Memory B cell (primary cell): ENCODE measurements around the gene RBP5.
A peak's percentile ranks its signal among the peaks of the same experiment; 100 is the strongest.

Source experiments
- ATAC-seq: fragments of 150-1000 bp; cut with Tn5 transposase; 2 replicates; pipeline ENCODE4 v1.10.0; 2021; ENCODE audit warnings: low read depth, mild to moderate bottlenecking, moderate library complexity
- DNase-seq, 2 donors: peaks; one replicate each; pipeline ENCODE4 v3.0.0; 2022; ENCODE audit warnings: low spot score in 2 of 2
- H3K27ac Mint-ChIP-seq: one replicate; pipeline ENCODE4 v1.8.0; 2022; ENCODE audit warnings: mild to moderate bottlenecking, moderate library complexity, mixed read lengths
- H3K27me3 Mint-ChIP-seq: one replicate; pipeline ENCODE4 v1.8.0; 2022; ENCODE audit warnings: mixed read lengths
- H3K36me3 Mint-ChIP-seq: one replicate; pipeline ENCODE4 v1.8.0; 2022; ENCODE audit warnings: mild to moderate bottlenecking, mixed read lengths
- H3K4me1 Mint-ChIP-seq: one replicate; pipeline ENCODE4 v1.8.0; 2022; ENCODE audit warnings: mixed read lengths
- H3K4me3 Mint-ChIP-seq: one replicate; pipeline ENCODE4 v1.8.0; 2022; ENCODE audit warnings: mild to moderate bottlenecking, moderate library complexity, mixed read lengths
- H3K9me3 Mint-ChIP-seq: one replicate; pipeline ENCODE4 v1.8.0; 2022; ENCODE audit warnings: mixed read lengths

The RBP5 gene

DNA sequence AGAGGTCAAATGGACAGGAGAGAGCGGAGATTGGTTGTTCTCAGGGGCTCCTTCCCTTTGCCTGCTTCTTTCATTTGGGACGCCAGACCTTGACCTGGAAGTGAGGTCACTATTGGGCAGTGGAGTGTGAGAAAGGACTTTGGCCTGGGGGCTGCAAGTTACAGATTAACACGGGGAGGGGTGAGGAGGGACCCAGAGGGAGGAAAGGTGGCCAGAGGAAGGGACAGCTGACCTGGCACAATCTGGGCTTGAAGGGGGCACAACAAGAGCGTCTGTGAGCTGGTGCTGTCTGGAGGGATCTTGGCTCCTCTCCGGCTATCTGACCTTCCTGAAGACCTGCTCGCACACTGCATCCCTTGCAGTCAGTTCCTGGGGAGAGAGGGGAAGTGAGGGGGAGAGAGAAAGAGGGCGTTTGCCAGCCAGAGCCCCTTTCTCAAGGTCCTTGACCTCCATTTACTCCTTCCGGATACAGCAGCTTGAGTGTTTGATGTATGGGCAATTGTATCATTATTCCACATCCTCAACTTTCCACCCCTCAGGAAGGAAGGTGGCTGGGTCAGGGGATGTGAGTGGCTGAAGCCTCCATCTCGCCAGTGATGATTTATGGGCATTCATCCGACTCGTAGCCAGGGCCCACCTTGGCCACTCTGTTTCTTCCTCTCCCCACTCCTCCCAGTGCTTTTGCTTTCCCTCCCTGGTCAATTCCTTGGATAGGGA, 4.7 kb downstream of the RBP5 start:
- DNase-seq (no peak), ATAC-seq (no peak)
- Mint-ChIP-seq H3K27me3 (no peaks in the 10 kb centered on the region), H3K27ac (no peak overlapping the region), H3K4me3 (no peak overlapping the region), H3K9me3 (no peaks in the 10 kb centered on the region), H3K36me3 (peaks cover 2% of the 10 kb centered on the region), H3K4me1 (no peaks in the 10 kb centered on the region)

DNA sequence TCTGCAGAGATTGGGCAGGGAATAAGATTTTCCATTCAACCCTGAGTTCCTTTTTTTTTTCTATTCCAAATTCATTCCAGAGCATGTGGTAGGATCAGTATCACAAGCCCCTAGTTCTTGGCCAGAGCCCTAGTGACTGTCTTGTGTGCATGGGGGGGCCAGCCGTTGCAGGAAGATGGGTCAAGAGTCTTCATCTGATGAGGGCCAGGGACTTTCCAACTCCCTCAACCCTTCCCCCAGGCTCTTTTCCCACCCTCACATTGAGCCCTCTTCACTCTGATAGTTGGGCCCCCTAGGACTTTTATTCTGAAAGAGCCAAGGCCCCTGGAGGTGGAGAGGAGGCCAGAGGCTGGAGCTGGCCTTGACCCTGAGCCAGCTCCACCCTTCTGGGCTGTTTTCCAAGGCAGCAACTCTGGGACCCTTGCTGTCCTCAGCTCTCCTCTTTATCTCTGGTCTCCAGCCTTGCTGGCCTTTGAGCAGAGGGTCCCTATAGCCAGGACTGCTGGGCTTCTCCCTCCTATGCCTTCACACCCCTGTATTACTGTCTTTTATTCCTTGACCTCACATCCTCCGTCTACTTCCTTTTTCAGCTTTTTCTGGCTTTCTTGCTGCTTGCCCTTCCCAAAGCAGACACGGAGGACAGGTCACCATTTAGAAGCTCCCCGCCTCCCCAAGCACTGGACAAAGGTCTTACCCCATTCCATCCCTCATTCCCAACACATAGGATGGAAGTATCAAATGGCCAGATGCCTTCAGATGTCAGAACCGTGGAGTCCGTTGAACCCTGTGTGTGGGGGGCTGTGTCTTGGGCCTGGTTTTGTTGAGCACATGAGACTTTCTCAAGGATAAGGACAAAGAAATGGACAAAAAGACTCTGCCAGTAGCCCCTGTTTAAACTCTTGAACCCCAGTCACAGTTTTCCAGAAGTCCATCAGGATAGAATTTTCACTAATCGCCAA, 5.6 kb downstream of the RBP5 start:
- ATAC-seq = no peak
- H3K36me3 Mint-ChIP-seq = peaks cover 6% of the 10 kb centered on the region
- no peaks in the 10 kb centered on the region for H3K4me1 Mint-ChIP-seq
- no peaks in the 10 kb centered on the region for H3K9me3 Mint-ChIP-seq
- no peaks in the 10 kb centered on the region for H3K27me3 Mint-ChIP-seq
- H3K27ac Mint-ChIP-seq = no peak overlapping the region
- DNase-seq = no peak
- no peak overlapping the region for H3K4me3 Mint-ChIP-seq

DNA sequence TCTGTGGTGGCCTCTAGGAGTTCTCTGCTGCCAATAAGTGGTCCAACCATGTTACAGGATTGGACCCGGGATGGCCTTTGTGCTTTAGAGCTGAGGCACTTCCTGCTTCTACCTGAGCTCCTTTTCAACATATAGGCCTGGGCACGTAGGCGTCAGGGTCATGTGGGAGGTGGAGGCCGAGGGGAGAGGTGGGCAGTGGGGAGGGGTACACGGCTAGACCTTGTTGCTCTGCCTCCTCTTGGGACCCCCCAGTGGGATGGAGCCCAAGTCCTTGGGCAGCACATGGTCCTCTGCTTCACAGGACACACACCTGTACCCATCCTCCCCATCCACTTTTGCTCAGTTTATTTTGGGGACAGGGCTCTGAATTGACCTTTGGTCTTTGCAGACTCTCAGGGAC, 7.4 kb downstream of the RBP5 start:
- DNase-seq (no peak), ATAC-seq (no peak)
- Mint-ChIP-seq H3K9me3 (no peaks in the 10 kb centered on the region), H3K4me3 (no peak overlapping the region), H3K27me3 (no peaks in the 10 kb centered on the region), H3K36me3 (peaks cover 8% of the 10 kb centered on the region), H3K4me1 (no peaks in the 10 kb centered on the region), H3K27ac (no peak overlapping the region)

DNA sequence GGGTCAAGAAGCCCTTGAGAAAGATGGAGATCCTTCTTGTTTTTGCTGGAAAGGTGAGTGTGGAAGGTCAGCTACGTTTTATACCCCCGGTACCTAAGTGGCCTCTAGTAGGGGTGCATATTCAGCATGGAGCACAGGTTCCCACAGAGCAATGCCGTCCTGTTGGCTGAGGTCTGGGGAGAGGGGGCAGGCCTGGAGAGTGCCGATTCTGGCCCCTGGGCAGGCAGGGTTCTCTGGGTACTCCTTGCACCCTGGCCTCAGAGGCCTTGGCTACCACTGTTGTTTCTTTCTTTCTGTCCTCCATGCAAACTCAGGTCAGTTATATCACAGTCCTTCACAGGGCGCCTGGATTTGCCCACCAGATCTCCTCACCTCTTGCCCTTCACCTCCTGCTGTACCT, 8.5 kb downstream of the RBP5 start:
- no peak overlapping the region for H3K4me3 Mint-ChIP-seq
- no peak overlapping the region for H3K27ac Mint-ChIP-seq
- H3K36me3 Mint-ChIP-seq = peaks cover 15% of the 10 kb centered on the region
- H3K9me3 Mint-ChIP-seq = no peaks in the 10 kb centered on the region
- no peak for DNase-seq
- H3K4me1 Mint-ChIP-seq = no peaks in the 10 kb centered on the region
- no peaks in the 10 kb centered on the region for H3K27me3 Mint-ChIP-seq
- ATAC-seq = no peak

DNA sequence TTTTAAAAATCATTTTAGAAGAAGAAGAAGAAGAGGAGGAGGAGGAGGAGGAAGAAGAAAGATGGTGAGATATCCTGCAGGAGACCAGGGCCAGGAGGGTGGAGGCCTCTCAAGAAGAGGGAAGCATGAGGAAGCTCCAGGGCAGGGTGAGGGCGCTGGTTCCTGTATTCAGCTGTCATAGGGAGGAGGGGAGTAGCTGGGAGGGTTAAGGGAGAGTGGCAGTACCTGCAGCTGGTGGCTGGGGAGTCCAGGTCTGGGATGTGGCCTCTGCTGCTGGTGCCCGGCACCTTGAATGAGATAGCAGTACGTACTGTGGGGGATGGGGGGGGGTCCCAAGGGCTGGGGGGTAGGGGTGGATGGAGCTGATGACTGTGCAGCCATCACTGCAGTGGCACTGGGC, 9.8 kb downstream of the RBP5 start:
- no peaks in the 10 kb centered on the region for H3K27me3 Mint-ChIP-seq
- no peak for ATAC-seq
- no peaks in the 10 kb centered on the region for H3K4me1 Mint-ChIP-seq
- H3K36me3 Mint-ChIP-seq = peaks cover 18% of the 10 kb centered on the region
- no peaks in the 10 kb centered on the region for H3K9me3 Mint-ChIP-seq
- no peak for DNase-seq
- no peak overlapping the region for H3K4me3 Mint-ChIP-seq
- H3K27ac Mint-ChIP-seq = no peak overlapping the region

DNA sequence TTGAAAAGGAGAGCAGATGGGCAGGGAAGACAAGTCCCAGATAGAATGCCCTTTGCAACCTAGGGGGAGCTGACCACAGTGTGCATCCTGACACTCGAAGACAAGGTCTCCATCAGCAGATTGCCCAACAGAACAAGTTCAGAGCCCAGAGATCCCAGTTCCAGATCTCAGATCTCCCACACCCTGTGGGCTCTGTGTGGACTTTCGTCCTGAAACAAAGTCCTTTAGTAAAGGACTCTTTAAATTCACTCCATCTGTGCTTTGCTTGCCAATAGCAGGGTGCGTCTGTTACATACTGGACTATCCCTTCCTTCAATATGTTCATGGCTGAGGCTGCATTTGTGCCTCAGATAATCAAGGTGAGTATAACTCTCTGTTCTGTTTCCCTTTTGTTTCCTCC, 11.0 kb downstream of the RBP5 start:
- H3K36me3 Mint-ChIP-seq = peaks cover 20% of the 10 kb centered on the region
- H3K27me3 Mint-ChIP-seq = no peaks in the 10 kb centered on the region
- ATAC-seq (no peak), DNase-seq (no peak)
- H3K4me1 Mint-ChIP-seq = peaks cover 4% of the 10 kb centered on the region
- no peak overlapping the region for H3K27ac Mint-ChIP-seq
- H3K4me3 Mint-ChIP-seq = no peak overlapping the region
- no peaks in the 10 kb centered on the region for H3K9me3 Mint-ChIP-seq

DNA sequence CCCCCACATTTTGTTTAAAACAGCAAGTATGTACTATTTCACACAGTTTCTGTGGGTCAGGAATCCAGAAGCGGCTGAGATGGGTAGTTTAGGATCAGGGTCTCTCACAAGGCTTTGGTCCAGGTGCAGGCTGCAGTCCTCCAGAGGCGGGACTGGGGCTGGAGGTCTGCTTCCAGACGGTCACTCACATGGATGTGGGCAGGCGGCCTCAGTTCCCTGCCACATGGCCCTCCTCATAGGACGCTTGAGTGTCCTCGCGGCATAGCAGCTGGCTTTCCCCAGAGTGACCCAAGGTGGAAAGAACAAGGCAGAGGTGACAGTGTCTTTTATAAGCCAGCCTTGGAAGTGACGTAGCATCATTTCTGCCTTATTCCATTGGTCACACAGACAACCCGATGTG, 11.8 kb downstream of the RBP5 start:
- ATAC-seq = no peak
- Mint-ChIP-seq H3K36me3 (peaks cover 20% of the 10 kb centered on the region), H3K9me3 (no peaks in the 10 kb centered on the region), H3K4me3 (no peak overlapping the region), H3K27me3 (no peaks in the 10 kb centered on the region), H3K4me1 (peaks cover 4% of the 10 kb centered on the region), H3K27ac (no peak overlapping the region)
- DNase-seq = no peak

DNA sequence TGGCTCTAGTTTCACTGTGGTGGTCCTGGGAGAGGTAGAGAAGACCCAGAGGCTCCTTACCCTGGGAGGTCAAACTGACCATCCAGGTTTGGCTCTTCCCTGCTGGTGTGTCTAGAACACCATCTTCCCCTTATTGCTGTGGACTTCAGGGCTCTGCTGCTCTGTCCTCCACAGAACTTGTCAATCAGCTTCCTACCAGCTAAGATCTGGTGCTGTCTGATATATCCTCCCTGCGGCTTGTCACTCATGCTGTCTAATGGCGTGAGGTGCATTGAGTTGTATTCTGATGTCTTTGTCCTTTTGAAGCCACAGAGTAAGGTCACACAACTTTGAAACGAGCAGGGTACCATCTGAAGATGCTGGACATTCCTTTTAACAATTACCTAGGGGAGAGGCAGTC, 12.5 kb downstream of the RBP5 start:
- Mint-ChIP-seq H3K27ac (no peak overlapping the region), H3K4me1 (peaks cover 4% of the 10 kb centered on the region), H3K36me3 (peaks cover 18% of the 10 kb centered on the region), H3K9me3 (no peaks in the 10 kb centered on the region), H3K4me3 (no peak overlapping the region), H3K27me3 (no peaks in the 10 kb centered on the region)
- ATAC-seq = no peak
- DNase-seq = no peak

DNA sequence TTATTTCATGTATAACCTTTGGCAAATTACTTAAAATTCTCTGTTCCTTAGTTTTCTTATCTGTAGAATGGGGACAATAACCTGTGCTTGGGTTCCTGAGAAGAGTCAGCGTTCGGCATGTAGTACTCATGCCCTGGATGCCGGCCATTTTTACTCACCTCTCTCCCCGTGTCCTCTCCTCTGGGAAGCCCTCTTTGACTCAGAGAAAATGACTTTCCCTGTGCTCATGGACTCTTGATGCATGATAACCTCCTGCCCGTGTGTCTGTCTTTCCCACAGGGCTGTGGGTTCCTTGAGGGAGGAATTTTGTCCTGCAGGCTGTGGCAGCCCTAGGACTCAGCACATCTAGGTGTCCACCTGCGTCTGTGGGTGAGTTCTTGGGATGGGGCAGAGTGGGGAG, 13.8 kb downstream of the RBP5 start:
- ATAC-seq (no peak), DNase-seq (no peak)
- Mint-ChIP-seq H3K27me3 (no peaks in the 10 kb centered on the region), H3K4me1 (peaks cover 11% of the 10 kb centered on the region), H3K9me3 (no peaks in the 10 kb centered on the region), H3K4me3 (no peak overlapping the region), H3K27ac (no peak overlapping the region), H3K36me3 (peaks cover 18% of the 10 kb centered on the region)

DNA sequence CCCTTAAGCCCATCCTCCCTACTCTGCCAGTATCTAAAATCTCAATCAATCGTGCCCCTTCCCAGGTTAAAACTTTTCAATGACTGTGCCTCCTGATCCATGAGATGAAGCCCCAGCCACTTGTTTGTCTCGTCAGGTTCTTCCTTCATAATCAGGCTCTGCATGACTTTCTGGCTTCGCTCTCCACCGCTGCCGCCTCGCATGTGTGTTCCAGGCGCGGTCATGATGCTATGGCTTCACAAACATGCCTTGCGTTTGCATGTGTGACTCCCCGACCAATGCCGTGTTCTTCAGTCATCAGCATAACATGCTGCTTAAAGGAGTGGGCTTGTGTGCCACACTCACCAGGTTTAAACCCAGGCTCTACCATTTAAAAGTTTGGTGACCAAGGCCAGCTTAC, 14.7 kb downstream of the RBP5 start:
- no peak for ATAC-seq
- Mint-ChIP-seq H3K4me3 (no peak overlapping the region), H3K4me1 (peaks cover 18% of the 10 kb centered on the region), H3K36me3 (peaks cover 18% of the 10 kb centered on the region), H3K9me3 (no peaks in the 10 kb centered on the region), H3K27ac (no peak overlapping the region), H3K27me3 (no peaks in the 10 kb centered on the region)
- no peak for DNase-seq

DNA sequence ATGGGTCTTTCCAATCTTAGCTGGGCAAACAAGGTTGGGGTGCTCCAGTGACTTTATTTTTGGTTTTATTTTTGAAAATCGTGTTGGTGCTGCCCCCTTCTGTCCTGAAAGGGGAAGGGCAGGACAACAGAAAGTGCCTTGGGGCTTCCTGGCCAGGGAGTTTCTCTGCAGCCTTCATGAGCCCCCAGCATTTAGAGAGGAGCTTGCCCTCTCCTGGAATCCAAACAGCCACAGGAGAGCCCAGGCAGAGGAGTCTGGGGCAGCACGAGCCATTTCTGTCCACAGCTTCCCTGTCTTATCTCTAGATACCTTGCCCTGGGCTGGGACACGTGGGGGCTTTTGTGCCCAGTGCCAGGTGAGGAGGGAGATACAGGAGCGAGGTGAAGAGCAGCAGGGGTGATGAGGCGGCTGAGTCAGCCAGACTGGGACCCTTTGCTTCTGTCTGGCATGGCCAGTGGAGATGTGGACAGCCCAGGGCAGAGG, 15.3 kb downstream of the RBP5 start:
- H3K27me3 Mint-ChIP-seq = no peaks in the 10 kb centered on the region
- H3K36me3 Mint-ChIP-seq = peaks cover 14% of the 10 kb centered on the region
- ATAC-seq = peak; percentile 34
- peak; percentile 45 to 58 for DNase-seq
- H3K9me3 Mint-ChIP-seq = no peaks in the 10 kb centered on the region
- H3K4me3 Mint-ChIP-seq = no peak overlapping the region
- no peak overlapping the region for H3K27ac Mint-ChIP-seq
- H3K4me1 Mint-ChIP-seq = peaks cover 21% of the 10 kb centered on the region

DNA sequence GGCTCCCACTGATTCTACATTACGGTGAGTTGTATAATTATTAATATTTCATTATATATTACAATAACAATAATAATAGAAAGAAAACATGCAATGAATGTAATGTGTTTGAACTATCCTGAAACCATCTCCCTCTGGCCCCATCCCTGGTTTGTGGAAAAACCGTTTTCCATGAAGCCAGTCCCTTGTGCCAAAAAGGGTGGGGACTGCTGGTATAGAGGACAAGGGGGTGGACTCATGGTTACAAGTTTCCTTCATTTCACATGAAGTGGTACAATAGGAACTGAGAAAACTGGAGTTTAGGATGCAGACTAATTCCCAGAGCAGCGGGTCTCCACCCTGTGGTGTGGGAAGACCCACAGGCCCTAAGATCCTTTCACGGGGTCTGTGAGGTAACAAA, 16.6 kb downstream of the RBP5 start:
- DNase-seq (no peak), ATAC-seq (no peak)
- Mint-ChIP-seq H3K9me3 (no peaks in the 10 kb centered on the region), H3K36me3 (peaks cover 14% of the 10 kb centered on the region), H3K4me1 (peaks cover 29% of the 10 kb centered on the region), H3K4me3 (no peak overlapping the region), H3K27me3 (no peaks in the 10 kb centered on the region), H3K27ac (no peak overlapping the region)

DNA sequence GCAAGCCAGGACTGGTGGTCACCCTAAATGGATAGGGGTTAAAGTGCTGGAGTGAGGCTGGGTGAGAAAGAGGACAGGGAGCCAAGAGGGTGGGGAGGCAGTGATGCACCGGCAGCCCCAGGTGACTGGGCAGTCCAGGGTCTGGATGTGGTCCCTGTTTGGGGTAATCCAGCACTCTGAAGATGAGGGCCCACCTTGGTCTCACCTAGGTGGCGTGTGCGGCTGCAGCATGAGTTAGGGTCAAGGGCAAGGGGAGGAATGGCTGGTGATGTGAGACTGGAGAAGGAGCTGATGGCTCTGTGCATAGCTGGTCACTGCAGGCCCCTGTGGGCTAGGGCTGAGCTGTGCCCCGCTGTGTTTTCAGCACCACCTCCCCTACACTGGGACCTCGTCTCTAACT, 18.0 kb downstream of the RBP5 start:
- no peak overlapping the region for H3K4me3 Mint-ChIP-seq

DNA sequence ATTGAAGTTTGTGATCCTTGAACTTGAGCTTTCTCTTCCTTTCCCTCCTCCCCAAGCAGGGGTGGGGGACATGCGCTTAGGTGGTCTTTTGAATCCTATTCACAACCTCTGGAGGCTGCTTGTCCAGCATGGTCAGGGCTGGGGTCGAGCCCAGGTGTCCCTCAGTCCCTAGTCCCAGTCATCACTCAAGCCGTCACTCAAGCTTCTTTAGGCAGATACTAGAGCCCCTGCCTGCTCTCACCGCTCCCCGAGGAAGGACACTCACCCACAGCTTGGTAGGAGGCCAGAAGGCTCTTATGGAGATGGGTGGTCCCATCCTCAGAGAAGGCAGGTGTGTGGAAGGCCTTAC, 19.1 kb downstream of the RBP5 start:
- DNase-seq (no peak), ATAC-seq (no peak)
- Mint-ChIP-seq H3K27me3 (no peaks in the 10 kb centered on the region), H3K4me3 (peak overlapping the region; percentile 92), H3K4me1 (peaks cover 32% of the 10 kb centered on the region), H3K9me3 (peaks cover 8% of the 10 kb centered on the region), H3K36me3 (peaks cover 14% of the 10 kb centered on the region), H3K27ac (peak overlapping the region; percentile 89)

More for the DNA sequence above, 18.0 kb downstream of the RBP5 start:
- H3K36me3 Mint-ChIP-seq = peaks cover 16% of the 10 kb centered on the region
- no peak overlapping the region for H3K27ac Mint-ChIP-seq
- no peaks in the 10 kb centered on the region for H3K27me3 Mint-ChIP-seq
- H3K9me3 Mint-ChIP-seq = peaks cover 7% of the 10 kb centered on the region
- DNase-seq (no peak), ATAC-seq (no peak)
- peaks cover 32% of the 10 kb centered on the region for H3K4me1 Mint-ChIP-seq
